Heart right ventricle (tissue), 16 donors: Measurements from ENCODE around the gene TCTA. TPM values are rescaled to one million over a fixed set of nuclear protein-coding genes. Genes with fewer than 3 reads are reported as not detected.

Source experiments
- ATAC-seq, 8 donors: fragments of 200-7000 bp; cut with Tn5 transposase; one replicate each; pipeline ENCODE4 v1.9.1; 2020; ENCODE audit warnings: mild to moderate bottlenecking in 8 of 8, moderate library complexity in 8 of 8, moderate number of reproducible peaks in 1 of 8
- DNase-seq, 2 donors: peaks; one replicate each; pipeline ENCODE4 v3.0.0-alpha.2; 2020
- H3K27ac ChIP-seq, 10 donors: fragments of 200-600 bp; sonication (generic) in 2 of 10; one replicate each; pipeline versions ENCODE4 v1.5.0 to v1.8.0; 2020 to 2022; ENCODE audit warnings: mild to moderate bottlenecking in 3 of 10
- H3K27me3 ChIP-seq, 7 donors: fragments of 200-600 bp; one replicate each; pipeline ENCODE4 v1.8.0; 2021 to 2022; ENCODE audit warnings: mild to moderate bottlenecking in 2 of 7
- H3K36me3 ChIP-seq, 9 donors: fragments of 200-600 bp; sonication (generic) in 1 of 9; one replicate each; pipeline versions ENCODE4 v1.5.0 to v1.8.0; 2020 to 2022; ENCODE audit warnings: mild to moderate bottlenecking in 2 of 9
- H3K4me1 ChIP-seq, 9 donors: fragments of 200-600 bp; sonication (generic) in 1 of 9; one replicate each; pipeline versions ENCODE4 v1.5.0 to v1.8.0; 2020 to 2022; ENCODE audit warnings: mild to moderate bottlenecking in 4 of 9
- H3K4me3 ChIP-seq, 10 donors: fragments of 200-600 bp; sonication (generic) in 2 of 10; one replicate each; pipeline versions ENCODE4 v1.5.0 to v1.8.0; 2020 to 2022; ENCODE audit warnings: mild to moderate bottlenecking in 7 of 10, moderate library complexity in 2 of 10
- H3K9me3 ChIP-seq, 11 donors: fragments of 200-600 bp in 10 of 11; sonication (generic) in 2 of 11; one replicate each; pipeline versions ENCODE4 v1.5.0 to v1.8.0; 2013 to 2022; ENCODE audit warnings: mild to moderate bottlenecking in 2 of 11, control low read depth in 1 of 11, moderate library complexity in 1 of 11
- WGBS, 2 donors: extraction: QIAGEN DNeasy Blood & Tissue Kit; methylation state at CpG; one replicate each; pipeline ENCODE4 v1.1.7; 2013; ENCODE audit warnings: inconsistent platforms in 1 of 2; 5-methylcytosine and 5-hydroxymethylcytosine counted together
- intact Hi-C, 10 donors: fragments of 100-400 bp; cut with DNase I; formaldehyde crosslinking; loops; one replicate each; pipeline versions ENCODE4 v1.11.1 to v1.14.2; 2022
- polyA plus RNA-seq, 2 donors: library from polyadenylated mRNA; stranded (reverse); fragments of 200-250 nt; gene quantifications; one replicate each; pipeline ENCODE4 v1.2.3, GENCODE V29; 2013
- total RNA-seq, 10 donors: library from RNA; stranded (reverse); fragmentation: NEBNext Ultra II Directional in 3 of 10; extraction: Animal tissue kit (Norgen Biotek cat#: 25700) in 3 of 10; gene quantifications; one replicate each; pipeline versions ENCODE4 v1.2.1 to v1.2.4, GENCODE V29; 2021 to 2023
- TF ChIP-seq, protein P1 (sequence below), 9 donors: fragments of 200-600 bp; sonication (generic) in 2 of 9; IDR thresholded peaks; one replicate each; pipeline versions ENCODE4 v1.5.0 to v1.8.0; 2021 to 2022; ENCODE audit warnings: antibody characterized with exemption in 9 of 9, mild to moderate bottlenecking in 5 of 9, moderate library complexity in 1 of 9
- donor health status: Arrhythmogenic right ventricular cardiomyopathy.
- donor health status: ischemic (EF 13 %, LVEDD 7.1; RV severe dilation, severe dysfunction).
- donor health status: healthy with polysubstance abuse.
- donor health status: DM: no; HTN: yes; CAD: no.
- donor health status: DM: no; HTN: no; CAD: no.
- donor health status: ischemic (EF 25% LVEDD 6.9; RV normal size, moderate dysfunction).
- donor health status: ischemic (EF 25% LVEDD 5.7; RV mildly dilated, moderate dysfunction).
- donor health status: healthy.
- donor health status: DM: yes; HTN: yes; CAD: no.
- donor health status: Ischemic cardiomyopathy.
- donor health status: ischemic (EF 35%, LVEDD 5.7; RV mildly dilated, moderate dysfunction).
- donor health status: nonischemic (EF 11% LVEDD 7.7; RV severe dilation, severe dysfunction).
- donor health status: DM: yes; HTN: yes; CAD: no.
- donor health status: PGD.
- donor health status: ischemic (EF 29% LVEDD 5.4; RV normal size, mild dysfunction).
- donor health status: nonischemic (EF 23%, LVEDD 6.1; RV moderate dilation, normal function).

Gene TCTA
- total and polyA plus RNA-seq, 12 donors = 13.9 to 22.6 (median 17.6) TPM

DNA sequence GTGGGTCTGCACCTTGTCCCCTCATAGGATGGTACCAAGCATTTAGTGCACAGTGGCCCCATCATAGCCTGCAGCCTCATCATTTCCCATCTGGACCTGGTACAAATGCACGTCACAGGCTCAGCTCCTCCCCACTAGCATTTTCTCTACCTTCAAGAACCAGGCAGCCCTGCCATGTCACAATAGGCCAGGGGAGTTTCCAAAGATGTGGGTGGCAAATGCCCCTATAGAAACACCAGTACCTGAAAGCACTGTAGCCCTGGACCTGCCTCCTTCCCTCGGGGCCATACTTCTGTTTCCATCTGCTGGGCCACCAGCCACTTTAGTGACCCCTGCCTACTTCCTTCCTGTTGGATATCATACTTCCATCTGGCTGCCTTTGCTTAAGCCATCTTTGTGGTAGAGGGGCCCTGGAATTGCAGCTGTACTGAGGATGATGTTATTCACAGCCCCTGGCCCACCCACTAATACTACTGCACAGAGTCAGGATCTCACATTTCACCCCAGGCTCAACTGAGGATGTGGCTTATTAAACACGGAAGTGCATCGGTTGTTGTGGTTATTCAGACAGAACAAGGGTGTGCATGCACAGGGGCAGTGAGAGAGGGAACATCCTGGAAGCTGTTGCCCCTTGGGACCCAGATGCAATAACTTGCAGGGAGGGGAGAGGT, 3.8 kb downstream of the TCTA start:
- 41 to 51% methylated on average over 4 of the region's 4 CpGs for WGBS, 2 donors
- Histone ChIP-seq H3K4me3 (no peak overlapping the region), H3K36me3 (peaks cover 0 to 71% (median 19%) of the 10 kb centered on the region in 9 donors), H3K4me1 (peaks cover 11 to 60% (median 40%) of the 10 kb centered on the region in 9 donors), H3K27ac (peak overlapping the region in 6 of 10 donors; percentile 15 to 98 (median 62)), H3K27me3 (no peaks in the 10 kb centered on the region), H3K9me3 (no peaks in the 10 kb centered on the region)
- TF ChIP-seq, protein P1, sequence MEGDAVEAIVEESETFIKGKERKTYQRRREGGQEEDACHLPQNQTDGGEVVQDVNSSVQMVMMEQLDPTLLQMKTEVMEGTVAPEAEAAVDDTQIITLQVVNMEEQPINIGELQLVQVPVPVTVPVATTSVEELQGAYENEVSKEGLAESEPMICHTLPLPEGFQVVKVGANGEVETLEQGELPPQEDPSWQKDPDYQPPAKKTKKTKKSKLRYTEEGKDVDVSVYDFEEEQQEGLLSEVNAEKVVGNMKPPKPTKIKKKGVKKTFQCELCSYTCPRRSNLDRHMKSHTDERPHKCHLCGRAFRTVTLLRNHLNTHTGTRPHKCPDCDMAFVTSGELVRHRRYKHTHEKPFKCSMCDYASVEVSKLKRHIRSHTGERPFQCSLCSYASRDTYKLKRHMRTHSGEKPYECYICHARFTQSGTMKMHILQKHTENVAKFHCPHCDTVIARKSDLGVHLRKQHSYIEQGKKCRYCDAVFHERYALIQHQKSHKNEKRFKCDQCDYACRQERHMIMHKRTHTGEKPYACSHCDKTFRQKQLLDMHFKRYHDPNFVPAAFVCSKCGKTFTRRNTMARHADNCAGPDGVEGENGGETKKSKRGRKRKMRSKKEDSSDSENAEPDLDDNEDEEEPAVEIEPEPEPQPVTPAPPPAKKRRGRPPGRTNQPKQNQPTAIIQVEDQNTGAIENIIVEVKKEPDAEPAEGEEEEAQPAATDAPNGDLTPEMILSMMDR (IDR thresholded peaks at IDR 0.05) = no peak
- ATAC-seq (no peak), DNase-seq (no peak)
- intact Hi-C loops = no loop called here

DNA sequence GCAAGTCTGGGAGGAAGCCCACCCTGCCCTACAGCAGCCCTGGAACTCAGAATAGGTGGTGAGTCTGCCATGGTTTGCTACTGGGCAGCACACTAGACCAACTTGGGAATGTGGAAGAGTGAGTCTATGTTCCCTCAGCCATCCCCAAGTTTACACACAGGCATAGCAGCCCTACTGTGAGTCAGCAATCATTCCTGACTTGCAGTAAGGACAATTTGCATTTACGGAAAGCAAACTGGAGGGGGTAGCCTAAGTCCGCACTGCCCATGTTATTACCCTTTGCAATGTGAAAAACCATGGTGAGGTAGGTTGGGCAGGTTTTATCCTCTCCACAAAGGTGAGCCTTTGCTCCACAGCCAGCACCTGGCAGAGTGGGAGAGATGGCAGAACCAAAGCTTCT, 4.6 kb downstream of the TCTA start:
- peaks cover 0 to 76% (median 19%) of the 10 kb centered on the region in 9 donors for H3K36me3 ChIP-seq
- intact Hi-C loops = no loop called here
- H3K4me1 ChIP-seq = peaks cover 11 to 68% (median 42%) of the 10 kb centered on the region in 9 donors
- H3K9me3 ChIP-seq = no peaks in the 10 kb centered on the region
- no peaks in the 10 kb centered on the region for H3K27me3 ChIP-seq
- TF ChIP-seq, protein P1 (IDR thresholded peaks at IDR 0.05) = no peak
- peak overlapping the region in 6 of 10 donors; percentile 31 to 98 (median 62) for H3K27ac ChIP-seq
- WGBS, 2 donors = 93 to 98% methylated on average over 2 of the region's 2 CpGs
- no peak overlapping the region for H3K4me3 ChIP-seq
- DNase-seq (no peak), ATAC-seq (no peak)

DNA sequence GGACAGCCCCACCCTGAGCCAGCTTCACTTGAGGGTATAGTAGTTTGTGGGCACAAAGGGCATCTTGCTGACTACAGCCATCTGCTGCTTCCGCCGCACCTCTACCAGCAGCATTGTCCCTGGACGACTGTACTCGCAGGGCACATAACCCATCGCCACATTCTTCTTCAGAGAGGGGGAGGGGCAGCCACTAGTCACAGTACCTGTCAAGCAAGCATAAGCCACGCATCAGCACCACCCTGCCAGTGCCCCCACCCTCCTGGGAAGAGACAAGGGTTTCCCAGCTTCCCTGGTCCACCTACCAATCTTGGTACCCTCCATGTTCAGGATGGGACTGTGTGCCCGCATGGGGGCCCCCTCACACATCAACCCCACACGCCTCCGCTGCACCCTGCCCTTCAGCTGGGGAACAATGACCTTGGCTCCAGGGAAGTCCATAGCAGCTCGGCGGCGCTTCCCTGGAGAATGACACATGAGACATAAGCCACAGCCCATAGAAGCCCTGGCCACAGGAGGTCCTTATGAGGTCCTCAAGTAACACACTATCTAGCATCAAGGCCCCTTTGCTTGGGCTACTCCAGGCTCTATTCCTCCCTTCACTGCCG, 5.4 kb downstream of the TCTA start:
- Histone ChIP-seq H3K36me3 (peaks cover 0 to 82% (median 19%) of the 10 kb centered on the region in 9 donors), H3K4me3 (no peak overlapping the region), H3K27me3 (no peaks in the 10 kb centered on the region), H3K4me1 (peaks cover 11 to 75% (median 43%) of the 10 kb centered on the region in 9 donors), H3K27ac (peak overlapping the region in 9 of 10 donors; percentile 7 to 98 (median 34)), H3K9me3 (no peaks in the 10 kb centered on the region)
- intact Hi-C loops = no loop called here
- DNase-seq = no peak
- peak in 2 of 8 donors; percentile 5 to 8 for ATAC-seq
- TF ChIP-seq, protein P1 (IDR thresholded peaks at IDR 0.05) = no peak
- WGBS, 2 donors = 73 to 74% methylated on average over 13 of the region's 13 CpGs

DNA sequence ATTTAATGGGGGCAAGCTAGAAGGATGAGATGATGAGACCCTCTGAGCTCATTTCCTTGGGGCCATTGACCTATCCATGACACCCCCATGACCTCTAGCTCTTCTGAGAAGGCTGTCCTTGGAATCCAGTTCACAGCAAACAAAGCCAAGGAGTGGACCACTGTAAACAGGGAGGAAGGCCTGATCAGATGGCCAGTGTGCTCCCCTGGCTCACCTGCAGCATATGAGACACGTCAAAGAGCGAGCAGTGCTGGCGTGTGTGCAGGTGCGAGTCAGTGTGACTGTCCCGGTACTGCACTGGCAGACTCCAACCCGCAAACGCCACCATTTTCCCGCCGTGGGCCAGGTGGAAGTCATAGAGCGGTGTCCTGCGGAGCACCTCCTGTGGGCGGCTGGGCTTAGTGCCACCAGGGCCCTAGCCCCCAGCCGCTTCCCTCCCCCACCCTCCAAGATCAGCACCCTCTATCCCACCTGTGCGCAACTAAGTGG, 9.7 kb downstream of the TCTA start:
- Histone ChIP-seq H3K27ac (peak overlapping the region in 8 of 10 donors; percentile 36 to 75 (median 60)), H3K4me1 (peaks cover 0 to 36% (median 7%) of the 10 kb centered on the region in 9 donors), H3K27me3 (no peaks in the 10 kb centered on the region), H3K4me3 (peak overlapping the region; percentile 19 to 60 (median 51)), H3K9me3 (no peaks in the 10 kb centered on the region), H3K36me3 (peaks cover 0 to 85% (median 15%) of the 10 kb centered on the region in 9 donors)
- peak; percentile 3 to 58 (median 34) for ATAC-seq
- no peak for DNase-seq
- intact Hi-C loops = loop anchor here in 2 of 10 donors (10.0 kb wide), 2 partner anchors 257 to 397 kb away; partner anchors contain the start of genes CCDC71 (in 1 of the 2), IMPDH2 (in 1 of the 2) and NDUFAF3 (in 1 of the 2)
- TF ChIP-seq, protein P1 (IDR thresholded peaks at IDR 0.05) = peak in 1 of 9 donors; percentile 5
- WGBS, 2 donors = 39 to 43% methylated on average over 14 of the region's 14 CpGs
